Common myeloid progenitor, CD34-positive (primary cell): ENCODE data around the gene PARP8.
A peak's percentile ranks its signal among the peaks of the same experiment; 100 is the strongest.

Source experiments
- CTCF ChIA-PET: fragments of 350-600 bp; sonication (Branson Sonifier 250); formaldehyde crosslinking; loops from one replicate; lab custom pipeline; 2021; ENCODE audit warnings: antibody characterized with exemption; lab: Charles Lee
- POLR2A ChIA-PET: fragments of 350-600 bp; sonication (Branson Sonifier 250); formaldehyde crosslinking; loops from one replicate; lab custom pipeline; 2021; ENCODE audit warnings: antibody characterized with exemption; lab: Charles Lee
- DNase-seq, 3 donors: peaks; one replicate each; pipeline versions ENCODE4 v3.0.0 to v3.0.0-alpha.2; 2013
- H3K27ac ChIP-seq, 2 experiments: 1 replicate in 1 of 2; 2 replicates in 1 of 2; pipeline ENCODE4 v1.7.0; 2013; ENCODE audit warnings: inconsistent platforms in 2 of 2, low read length in 2 of 2, mild to moderate bottlenecking in 2 of 2, low read depth in 1 of 2, moderate library complexity in 1 of 2; ENCODE audit not compliant: severe bottlenecking in 2 of 2, insufficient read depth in 1 of 2, poor library complexity in 1 of 2
- H3K27me3 ChIP-seq, 5 experiments: replicated peaks in 2 of 5; 1 replicate in 3 of 5; 2 replicates in 2 of 5; pipeline versions ENCODE4 v1.6.1 to v1.7.0; 2013; ENCODE audit warnings: low read length in 4 of 5, mild to moderate bottlenecking in 2 of 5, moderate library complexity in 2 of 5, inconsistent platforms in 1 of 5; ENCODE audit not compliant: insufficient read depth in 5 of 5, control insufficient read depth in 4 of 5
- H3K36me3 ChIP-seq, 4 experiments: 1 replicate in 2 of 4; 2 replicates in 2 of 4; pipeline versions ENCODE4 v1.6.1 to v1.7.0; 2013; ENCODE audit warnings: low read length in 3 of 4, control low read depth in 1 of 4, mild to moderate bottlenecking in 1 of 4; ENCODE audit not compliant: control insufficient read depth in 4 of 4, insufficient read depth in 4 of 4
- H3K4me1 ChIP-seq, 4 experiments: 1 replicate in 3 of 4; 2 replicates in 1 of 4; pipeline versions ENCODE4 v1.6.1 to v1.7.1; 2013; ENCODE audit warnings: low read length in 3 of 4, mild to moderate bottlenecking in 3 of 4, control low read depth in 1 of 4, inconsistent platforms in 1 of 4, moderate library complexity in 1 of 4; ENCODE audit not compliant: control insufficient read depth in 4 of 4, insufficient read depth in 4 of 4; ENCODE audit errors: control extremely low read depth in 1 of 4
- H3K4me3 ChIP-seq, 7 experiments: 1 replicate in 4 of 7; 2 replicates in 3 of 7; pipeline versions ENCODE4 v1.5.1 to v1.7.0; 2013; ENCODE audit warnings: mild to moderate bottlenecking in 7 of 7, low read length in 6 of 7, moderate library complexity in 6 of 7, inconsistent platforms in 2 of 7, low read depth in 2 of 7, control low read depth in 1 of 7; ENCODE audit not compliant: insufficient read depth in 4 of 7, control insufficient read depth in 1 of 7; ENCODE audit errors: extremely low read depth in 1 of 7
- H3K9me3 ChIP-seq, 5 experiments: 1 replicate in 4 of 5; 2 replicates in 1 of 5; pipeline versions ENCODE4 v1.6.1 to v1.7.1; 2013; ENCODE audit warnings: low read length in 4 of 5, mild to moderate bottlenecking in 2 of 5, inconsistent platforms in 1 of 5, low read depth in 1 of 5, moderate library complexity in 1 of 5; ENCODE audit not compliant: control insufficient read depth in 4 of 5, insufficient read depth in 2 of 5; ENCODE audit errors: control extremely low read depth in 1 of 5
- WGBS: methylation state at CpG from one replicate; pipeline ENCODE4 v1.1.5; 2013; ENCODE audit not compliant: insufficient coverage; 5-methylcytosine and 5-hydroxymethylcytosine counted together

PARP8 gene

DNA sequence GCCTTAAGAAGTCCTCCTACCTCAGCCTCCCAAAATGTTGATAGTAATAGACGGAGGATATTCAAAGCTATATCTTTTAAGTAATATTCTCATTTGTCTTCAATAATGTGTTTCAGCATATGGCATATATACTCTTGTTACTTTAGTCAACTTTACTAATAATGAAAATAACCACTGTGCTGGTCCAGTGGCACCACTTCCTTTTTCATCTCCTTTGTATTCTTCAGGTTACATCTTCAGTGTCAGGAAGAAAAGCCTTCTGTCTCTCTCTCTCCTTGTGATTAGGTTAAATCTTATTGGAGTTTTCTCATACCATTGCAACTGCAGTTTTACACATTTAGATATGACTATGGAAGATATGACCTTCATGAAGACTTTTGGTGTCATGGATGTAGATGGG, 31.3 kb downstream of the PARP8 start:
- WGBS, result no CpG with 5 or more reads among the region's 1 CpG

DNA sequence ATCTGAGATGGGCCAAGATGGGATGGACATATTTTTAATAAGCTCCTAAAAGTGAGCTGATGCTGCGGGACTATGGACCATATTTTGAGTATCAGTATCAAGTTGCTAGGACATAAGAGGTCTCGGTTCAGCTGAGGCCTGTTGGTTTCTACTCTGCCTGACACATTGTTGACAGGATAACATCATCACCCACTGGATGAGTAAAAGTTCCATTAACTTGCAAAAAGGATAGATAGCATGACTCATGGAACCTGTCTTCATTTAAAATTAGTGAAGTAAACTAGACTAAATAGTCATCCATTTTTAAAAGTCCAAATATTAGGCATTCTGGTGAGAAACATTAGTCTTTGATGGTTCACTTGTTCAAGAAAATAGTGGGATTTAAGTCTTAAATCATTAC, 33.3 kb downstream of the PARP8 start:
- WGBS, result 100% methylated on average over 2 of the region's 2 CpGs
- Histone ChIP-seq H3K4me1 (peaks cover 0 to 4% (median 0%) of the 10 kb centered on the region in 4 experiments), H3K27me3 (peaks cover 0 to 4% (median 0%) of the 10 kb centered on the region in 5 experiments), H3K4me3 (no peak overlapping the region), H3K9me3 (peaks cover 0 to 5% (median 3%) of the 10 kb centered on the region in 5 experiments), H3K36me3 (peaks cover 0 to 5% (median 0%) of the 10 kb centered on the region in 4 experiments), H3K27ac (no peak overlapping the region)
- CTCF ChIA-PET, result interaction anchor here (1.1 kb wide), 1 partner anchor 13 kb away, joined by 3 read pairs; no protein-coding TSS in a partner anchor
- POLR2A ChIA-PET, result no interaction called here
- no peak for DNase-seq

More for the DNA sequence above, 31.3 kb downstream of the PARP8 start:
- Histone ChIP-seq H3K27ac (no peak overlapping the region), H3K4me1 (peaks cover 0 to 12% (median 0%) of the 10 kb centered on the region in 4 experiments), H3K27me3 (no peaks in the 10 kb centered on the region), H3K36me3 (peaks cover 0 to 2% (median 0%) of the 10 kb centered on the region in 4 experiments), H3K4me3 (no peak overlapping the region), H3K9me3 (peaks cover 0 to 2% (median 0%) of the 10 kb centered on the region in 5 experiments)
- CTCF ChIA-PET, result no interaction called here
- no peak for DNase-seq
- POLR2A ChIA-PET, result no interaction called here

DNA sequence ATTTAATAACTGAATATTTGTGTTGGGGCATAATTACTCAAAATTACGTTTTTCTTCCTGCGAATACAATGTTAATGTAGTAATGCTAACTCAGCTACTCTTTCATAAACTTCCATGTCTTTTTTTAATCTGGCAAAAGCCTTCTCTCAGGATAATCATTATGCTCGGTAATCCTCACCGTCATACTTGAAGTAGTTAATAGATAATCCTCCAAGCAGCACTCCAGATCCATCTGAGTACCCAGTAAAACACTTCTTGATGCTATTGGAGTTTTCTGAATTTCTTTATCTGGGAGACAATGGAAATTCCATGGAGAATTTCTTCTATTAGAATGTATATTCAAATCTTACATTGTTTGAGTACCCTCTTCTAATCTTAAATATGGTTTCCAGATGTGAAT, 34.3 kb downstream of the PARP8 start:
- H3K36me3 ChIP-seq, result peaks cover 0 to 5% (median 0%) of the 10 kb centered on the region in 4 experiments
- CTCF ChIA-PET, result no interaction called here
- H3K27ac ChIP-seq, result no peak overlapping the region
- H3K4me1 ChIP-seq, result peaks cover 0 to 4% (median 0%) of the 10 kb centered on the region in 4 experiments
- peaks cover 0 to 5% (median 3%) of the 10 kb centered on the region in 5 experiments for H3K9me3 ChIP-seq
- DNase-seq, result no peak
- WGBS, result 100% methylated on average over 1 of the region's 4 CpGs
- POLR2A ChIA-PET, result no interaction called here
- H3K4me3 ChIP-seq, result no peak overlapping the region
- peaks cover 0 to 4% (median 0%) of the 10 kb centered on the region in 5 experiments for H3K27me3 ChIP-seq

DNA sequence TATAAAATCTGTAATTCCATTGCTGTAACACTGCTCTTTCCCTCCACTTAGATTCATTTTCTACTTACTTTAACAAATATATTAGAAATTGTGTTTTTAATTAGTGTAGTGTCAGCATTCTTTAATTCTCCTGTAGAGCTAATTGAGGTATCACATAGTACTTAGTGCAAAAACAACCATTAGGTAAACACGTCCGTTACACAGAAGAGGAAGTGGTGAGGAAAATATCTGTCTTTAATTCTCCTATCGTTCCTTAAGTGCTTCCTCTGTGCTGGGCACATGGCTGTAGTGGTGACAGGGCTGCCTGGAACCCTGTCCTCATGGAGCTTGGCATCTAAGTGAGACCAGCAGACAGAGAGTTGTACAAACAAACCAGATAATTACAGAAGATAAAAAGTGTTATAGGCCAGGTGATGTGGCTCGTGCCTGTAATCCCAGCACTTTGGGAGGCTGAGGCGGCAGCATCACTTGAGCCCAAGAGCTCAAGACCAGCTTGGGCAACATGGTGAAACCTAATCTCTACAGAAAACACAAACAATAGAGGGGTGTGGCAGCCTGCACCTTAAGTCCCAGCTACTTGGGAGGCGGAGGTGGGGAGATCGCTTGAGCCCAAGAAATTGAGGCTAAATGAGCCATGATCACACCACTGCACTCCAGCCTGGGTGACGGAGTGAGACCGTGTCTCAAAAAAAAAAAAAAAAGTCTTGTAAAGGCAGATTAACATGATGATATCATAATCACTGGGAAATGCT, 36.4 kb downstream of the PARP8 start:
- Histone ChIP-seq H3K9me3 (peaks cover 0 to 5% (median 3%) of the 10 kb centered on the region in 5 experiments), H3K36me3 (peaks cover 0 to 5% (median 0%) of the 10 kb centered on the region in 4 experiments), H3K27ac (no peak overlapping the region), H3K27me3 (peaks cover 0 to 4% (median 0%) of the 10 kb centered on the region in 5 experiments), H3K4me3 (no peak overlapping the region), H3K4me1 (peaks cover 0 to 4% (median 0%) of the 10 kb centered on the region in 4 experiments)
- peak in 2 of 3 donors; percentile 21 to 54 for DNase-seq
- CTCF ChIA-PET, result interaction anchor here (0.7 kb wide), 1 partner anchor 42 kb away, joined by 3 read pairs; no protein-coding TSS in a partner anchor
- WGBS, result 100% methylated on average over 2 of the region's 9 CpGs
- POLR2A ChIA-PET, result no interaction called here

DNA sequence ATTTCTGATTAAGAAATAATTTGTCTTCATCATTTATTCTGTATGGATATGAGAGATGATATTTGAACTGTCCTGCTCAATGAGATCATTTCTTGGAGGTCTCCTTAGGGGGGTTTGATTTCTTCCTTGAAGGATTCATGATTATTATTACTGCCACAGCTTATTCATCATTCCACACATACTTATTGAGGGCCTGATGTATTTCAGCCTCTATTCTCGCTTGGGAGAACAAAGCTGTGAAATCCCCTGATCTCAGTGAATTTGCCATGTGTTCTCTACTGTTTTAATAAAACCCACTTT, 36.9 kb downstream of the PARP8 start:
- H3K27me3 ChIP-seq, result peaks cover 0 to 4% (median 0%) of the 10 kb centered on the region in 5 experiments
- H3K4me3 ChIP-seq, result no peak overlapping the region
- peaks cover 0 to 5% (median 0%) of the 10 kb centered on the region in 4 experiments for H3K36me3 ChIP-seq
- 100% methylated on average over 1 of the region's 1 CpG for WGBS
- peaks cover 0 to 5% (median 3%) of the 10 kb centered on the region in 5 experiments for H3K9me3 ChIP-seq
- H3K4me1 ChIP-seq, result peaks cover 0 to 4% (median 0%) of the 10 kb centered on the region in 4 experiments
- no peak overlapping the region for H3K27ac ChIP-seq
- ChIA-PET CTCF (interaction anchor here (0.7 kb wide), 1 partner anchor 43 kb away, joined by 3 read pairs; no protein-coding TSS in a partner anchor), POLR2A (no interaction called here)
- no peak for DNase-seq

DNA sequence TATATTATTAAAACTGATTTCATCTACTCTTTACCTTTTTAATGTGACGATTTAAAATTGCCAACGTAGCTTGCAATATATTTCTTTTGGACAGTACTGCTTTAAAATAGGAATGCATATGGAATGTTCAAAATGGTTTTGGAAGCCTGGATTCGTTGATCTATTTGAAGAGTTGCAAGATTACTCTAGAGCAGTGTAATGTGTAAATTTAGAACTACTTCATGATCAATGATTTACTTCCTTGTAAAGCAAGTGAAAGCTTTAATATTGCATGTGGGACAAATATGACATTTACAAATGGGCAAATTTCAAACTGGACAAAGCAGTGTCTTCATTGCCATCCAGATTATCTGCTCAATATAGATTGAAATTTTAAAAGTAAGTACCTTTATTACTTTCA, 38.3 kb downstream of the PARP8 start:
- 86% methylated on average over 1 of the region's 3 CpGs for WGBS
- peaks cover 0 to 4% (median 0%) of the 10 kb centered on the region in 5 experiments for H3K27me3 ChIP-seq
- peaks cover 0 to 5% (median 0%) of the 10 kb centered on the region in 4 experiments for H3K36me3 ChIP-seq
- H3K9me3 ChIP-seq, result peaks cover 0 to 5% (median 3%) of the 10 kb centered on the region in 5 experiments
- no peak overlapping the region for H3K27ac ChIP-seq
- no peak overlapping the region for H3K4me3 ChIP-seq
- peaks cover 0 to 7% (median 3%) of the 10 kb centered on the region in 4 experiments for H3K4me1 ChIP-seq
- no peak for DNase-seq
- ChIA-PET CTCF (interaction anchor here (1.1 kb wide), 1 partner anchor 32 kb away, joined by 3 read pairs; no protein-coding TSS in a partner anchor), POLR2A (no interaction called here)

DNA sequence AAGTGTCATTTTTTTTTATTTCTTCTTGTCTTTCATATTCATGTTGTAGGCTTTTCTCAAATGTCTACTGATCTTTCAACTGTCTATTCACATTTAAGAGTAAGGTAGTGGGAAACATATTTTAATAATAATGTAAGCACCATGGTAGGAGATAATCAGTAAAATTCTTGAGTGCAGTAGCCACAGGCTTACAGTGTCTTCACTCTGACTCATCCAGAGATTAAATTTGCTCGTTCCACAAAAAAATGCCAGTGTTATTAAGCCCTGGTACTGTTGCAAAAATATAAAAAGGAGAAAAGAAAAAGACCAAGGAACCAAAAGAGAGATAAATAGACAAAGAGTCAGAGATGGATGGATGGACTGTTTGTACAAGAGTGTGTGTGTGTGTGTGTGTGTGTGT, 43.0 kb downstream of the PARP8 start:
- H3K9me3 ChIP-seq, result no peaks in the 10 kb centered on the region
- POLR2A ChIA-PET, result no interaction called here
- CTCF ChIA-PET, result no interaction called here
- H3K27ac ChIP-seq, result no peak overlapping the region
- no peaks in the 10 kb centered on the region for H3K36me3 ChIP-seq
- peak in 1 of 3 donors; percentile 42 for DNase-seq
- H3K4me3 ChIP-seq, result no peak overlapping the region
- H3K27me3 ChIP-seq, result no peaks in the 10 kb centered on the region
- 100% methylated on average over 1 of the region's 1 CpG for WGBS
- peaks cover 15 to 40% (median 30%) of the 10 kb centered on the region in 4 experiments for H3K4me1 ChIP-seq
